Suprapubic skin (tissue), 4 donors: ENCODE results near the gene KLHL20. TPM values are rescaled to one million over a fixed set of nuclear protein-coding genes. Genes with fewer than 3 reads are reported as not detected.
"Not testable (repeated sequence)": the region's sequence is repeated elsewhere in the genome, so short reads cannot be mapped to it uniquely, and the experiment has no call there.

Source experiments
- DNase-seq, 2 donors: peaks; one replicate each; pipeline ENCODE4 v3.0.0-alpha.2; 2019; ENCODE audit warnings: low spot score in 2 of 2
- H3K27ac ChIP-seq: fragments of 200-600 bp; sonication (generic); one replicate; pipeline ENCODE4 v1.5.1; 2019
- H3K27me3 ChIP-seq: fragments of 200-600 bp; sonication (generic); one replicate; pipeline ENCODE4 v1.5.1; 2019
- H3K36me3 ChIP-seq: fragments of 200-600 bp; sonication (generic); one replicate; pipeline ENCODE4 v1.5.1; 2019
- H3K4me1 ChIP-seq: fragments of 200-600 bp; sonication (generic); one replicate; pipeline ENCODE4 v1.5.1; 2019
- H3K4me3 ChIP-seq: fragments of 200-600 bp; sonication (generic); one replicate; pipeline ENCODE4 v1.5.1; 2019; ENCODE audit warnings: mild to moderate bottlenecking
- H3K9me3 ChIP-seq: fragments of 200-600 bp; sonication (generic); one replicate; pipeline ENCODE4 v1.5.1; 2019
- CTCF ChIP-seq, 2 donors: fragments of 200-600 bp in 1 of 2; fragments of 450-650 bp in 1 of 2; sonication (generic) in 1 of 2; IDR thresholded peaks; one replicate each; pipeline ENCODE4 v1.5.1; 2016 to 2019; ENCODE audit warnings: antibody characterized with exemption in 2 of 2, mild to moderate bottlenecking in 1 of 2, moderate library complexity in 1 of 2
- EP300 ChIP-seq: sonication (generic); formaldehyde crosslinking; IDR thresholded peaks from one replicate; pipeline ENCODE4 v1.6.1; 2017; ENCODE audit warnings: antibody characterized with exemption
- POLR2A ChIP-seq, 2 donors: fragments of 450-650 bp; IDR thresholded peaks; one replicate each; pipeline ENCODE4 v1.6.1; 2017; ENCODE audit warnings: antibody characterized with exemption in 2 of 2, mild to moderate bottlenecking in 2 of 2, moderate library complexity in 2 of 2
- POLR2AphosphoS5 ChIP-seq, 3 donors: sonication (generic); formaldehyde crosslinking; IDR thresholded peaks; one replicate each; pipeline ENCODE4 v1.6.1; 2017; ENCODE audit warnings: antibody characterized with exemption in 3 of 3
- WGBS: methylation state at CpG from one replicate; pipeline ENCODE4 v1.1.5; 2018; 5-methylcytosine and 5-hydroxymethylcytosine counted together
- total RNA-seq, 4 donors: library from RNA; depleted of rRNA; stranded (reverse); fragments of >200 nt; gene quantifications; one replicate each; pipeline ENCODE4 v1.1.0, GENCODE V29; 2016

Gene KLHL20
- total RNA-seq, 4 donors from 2014 or later = 26.3 to 34.2 (median 29.4) TPM

GRCh38 chr1:173757666-173758065 lies 42.9 kb downstream of the KLHL20 start:
- no peaks in the 10 kb centered on the region for H3K9me3 ChIP-seq
- H3K4me1 ChIP-seq = no peaks in the 10 kb centered on the region
- DNase-seq = no peak
- H3K4me3 ChIP-seq = no peak overlapping the region
- TF ChIP-seq POLR2AphosphoS5 (IDR thresholded peaks at IDR 0.05) (no peak), EP300 (no peak), POLR2A (IDR thresholded peaks at IDR 0.05) (no peak), CTCF (IDR thresholded peaks at IDR 0.05) (no peak)
- H3K36me3 ChIP-seq = peaks cover 66% of the 10 kb centered on the region
- H3K27ac ChIP-seq = no peak overlapping the region
- WGBS = 96% methylated on average over 4 of the region's 4 CpGs
- H3K27me3 ChIP-seq = no peaks in the 10 kb centered on the region

GRCh38 chr1:173758110-173758509 lies 43.3 kb downstream of the KLHL20 start:
- Histone ChIP-seq H3K27me3 (no peaks in the 10 kb centered on the region), H3K36me3 (peaks cover 61% of the 10 kb centered on the region), H3K27ac (no peak overlapping the region), H3K9me3 (no peaks in the 10 kb centered on the region), H3K4me1 (no peaks in the 10 kb centered on the region), H3K4me3 (no peak overlapping the region)
- no peak for DNase-seq
- WGBS = 98% methylated on average over 7 of the region's 7 CpGs
- no peak for TF ChIP-seq POLR2AphosphoS5 (IDR thresholded peaks at IDR 0.05)
- TF ChIP-seq POLR2A (IDR thresholded peaks at IDR 0.05) = no peak
- TF ChIP-seq CTCF (IDR thresholded peaks at IDR 0.05) = no peak

GRCh38 chr1:173758980-173759379 lies 44.2 kb downstream of the KLHL20 start:
- DNase-seq = no peak
- no peaks in the 10 kb centered on the region for H3K4me1 ChIP-seq
- H3K36me3 ChIP-seq = peaks cover 52% of the 10 kb centered on the region
- no peak for TF ChIP-seq POLR2AphosphoS5 (IDR thresholded peaks at IDR 0.05)
- TF ChIP-seq EP300 = no peak
- no peak for TF ChIP-seq POLR2A (IDR thresholded peaks at IDR 0.05)
- no peak for TF ChIP-seq CTCF (IDR thresholded peaks at IDR 0.05)
- H3K27ac ChIP-seq = no peak overlapping the region
- WGBS = 100% methylated on average over 2 of the region's 5 CpGs
- H3K27me3 ChIP-seq = no peaks in the 10 kb centered on the region
- no peak overlapping the region for H3K4me3 ChIP-seq
- H3K9me3 ChIP-seq = peaks cover 3% of the 10 kb centered on the region

GRCh38 chr1:173764331-173764730 lies 49.5 kb downstream of the KLHL20 start:
- not testable (repeated sequence) for H3K27ac ChIP-seq, H3K27me3 ChIP-seq, H3K4me1 ChIP-seq, DNase-seq, H3K9me3 ChIP-seq, H3K4me3 ChIP-seq
- 97% methylated on average over 6 of the region's 6 CpGs for WGBS
- peaks cover 39% of the 10 kb centered on the region for H3K36me3 ChIP-seq

GRCh38 chr1:173768206-173768605 lies 53.4 kb downstream of the KLHL20 start:
- H3K4me1 ChIP-seq = no peaks in the 10 kb centered on the region
- no peak for DNase-seq
- H3K27ac ChIP-seq = no peak overlapping the region
- TF ChIP-seq POLR2A (IDR thresholded peaks at IDR 0.05) = no peak
- TF ChIP-seq EP300 = no peak
- TF ChIP-seq POLR2AphosphoS5 (IDR thresholded peaks at IDR 0.05) = no peak
- no peak overlapping the region for H3K4me3 ChIP-seq
- H3K36me3 ChIP-seq = peaks cover 40% of the 10 kb centered on the region
- WGBS = 60% methylated on average over 2 of the region's 2 CpGs
- H3K9me3 ChIP-seq = peaks cover 5% of the 10 kb centered on the region
- H3K27me3 ChIP-seq = no peaks in the 10 kb centered on the region

- Histone ChIP-seq H3K9me3 (peaks cover 4% of the 10 kb centered on the region), H3K27ac (no peak overlapping the region), H3K4me1 (no peaks in the 10 kb centered on the region), H3K27me3 (no peaks in the 10 kb centered on the region), H3K4me3 (no peak overlapping the region), H3K36me3 (peaks cover 40% of the 10 kb centered on the region)
- WGBS = 86% methylated on average over 3 of the region's 3 CpGs
- no peak for DNase-seq
- TF ChIP-seq POLR2AphosphoS5 (IDR thresholded peaks at IDR 0.05) (no peak), EP300 (no peak), POLR2A (IDR thresholded peaks at IDR 0.05) (no peak), CTCF (IDR thresholded peaks at IDR 0.05) (no peak)
Measured at GRCh38 chr1:173768827-173769226, 54.0 kb downstream of the KLHL20 start.

GRCh38 chr1:173770330-173770729 lies 55.5 kb downstream of the KLHL20 start:
- H3K4me3 ChIP-seq, H3K9me3 ChIP-seq, DNase-seq, H3K27me3 ChIP-seq, H3K4me1 ChIP-seq, H3K27ac ChIP-seq: not testable (repeated sequence)
- 88% methylated on average over 9 of the region's 9 CpGs for WGBS
- H3K36me3 ChIP-seq = peaks cover 50% of the 10 kb centered on the region
